ENCODE data around the gene STK11. TPM values are rescaled to one million over a fixed set of nuclear protein-coding genes. Genes with fewer than 3 reads are reported as not detected.
"Not testable (repeated sequence)": the region's sequence is repeated elsewhere in the genome, so short reads cannot be mapped to it uniquely, and the experiment has no call there.

Gene STK11
- total RNA-seq, 4 donors from 2014 or later = 56.8 to 80.7 (median 60.9) TPM

GRCh38 chr19:1241417-1242095, 36.0 kb downstream of the STK11 start, which contains the start of gene ATP5F1D:
ATP5F1D (plus strand) TSS chr19:1241751; CDS start chr19:1241851, 100 bp downstream.
- Histone ChIP-seq H3K27ac (peak within 1 kb of the TSS; percentile 80 to 100 (median 97)), H3K4me3 (peak within 1 kb of the TSS; percentile 79 to 97), H3K9me3 (no peaks in the 10 kb centered on the region), H3K27me3 (peaks cover 8% of the 10 kb centered on the region), H3K4me1 (peaks cover 8 to 91% (median 64%) of the 10 kb centered on the region in 3 donors), H3K36me3 (no peaks in the 10 kb centered on the region)
- TF ChIP-seq POLR2A (IDR thresholded peaks at IDR 0.05) = peak; percentile 64 to 75
- no peak for TF ChIP-seq EP300 (IDR thresholded peaks at IDR 0.05)
- peak in 1 of 4 experiments; percentile 10 for TF ChIP-seq CTCF (IDR thresholded peaks at IDR 0.05)
- TF ChIP-seq POLR2AphosphoS5 (IDR thresholded peaks at IDR 0.05) = peak; percentile 68
- 0% methylated on average over 1 to 7 of the region's 79 CpGs for WGBS, 2 donors (ENCODE audit: low coverage in 1 of 2)
- peak; percentile 74 for ATAC-seq

GRCh38 chr19:1243768-1244692, 38.5 kb downstream of the STK11 start:
- Histone ChIP-seq H3K9me3 (no peaks in the 10 kb centered on the region), H3K27ac (peak overlapping the region; percentile 79 to 100 (median 98)), H3K4me3 (peak overlapping the region in 1 of 2 donors; percentile 35), H3K27me3 (no peaks in the 10 kb centered on the region), H3K4me1 (peaks cover 8 to 87% (median 65%) of the 10 kb centered on the region in 3 donors), H3K36me3 (no peaks in the 10 kb centered on the region)
- no CpG with 5 or more reads among the region's 33 CpGs for WGBS, 2 donors (ENCODE audit: low coverage in 1 of 2)
- TF ChIP-seq CTCF (IDR thresholded peaks at IDR 0.05) = peak in 3 of 4 experiments; percentile 98 to 99 (median 99)
- TF ChIP-seq POLR2A (IDR thresholded peaks at IDR 0.05) = no peak
- no peak for TF ChIP-seq EP300 (IDR thresholded peaks at IDR 0.05)
- TF ChIP-seq POLR2AphosphoS5 (IDR thresholded peaks at IDR 0.05) = peak; percentile 70
- peak; percentile 28 for ATAC-seq

- no CpG with 5 or more reads among the region's 31 CpGs for WGBS, 2 donors (ENCODE audit: low coverage in 1 of 2)
- no peaks in the 10 kb centered on the region for H3K36me3 ChIP-seq
- TF ChIP-seq POLR2A (IDR thresholded peaks at IDR 0.05) (no peak), POLR2AphosphoS5 (IDR thresholded peaks at IDR 0.05) (peak; percentile 75)
- H3K4me1 ChIP-seq = peaks cover 8 to 83% (median 65%) of the 10 kb centered on the region in 3 donors
- H3K4me3 ChIP-seq = peak overlapping the region; percentile 2 to 35
- ATAC-seq = no peak
- peak overlapping the region; percentile 79 to 100 (median 98) for H3K27ac ChIP-seq
- no peaks in the 10 kb centered on the region for H3K27me3 ChIP-seq
- no peaks in the 10 kb centered on the region for H3K9me3 ChIP-seq
Observed at GRCh38 chr19:1244693-1245451, 39.3 kb downstream of the STK11 start.

GRCh38 chr19:1245494-1246264, 40.1 kb downstream of the STK11 start:
- Histone ChIP-seq H3K4me3 (peak overlapping the region in 1 of 2 donors; percentile 35), H3K4me1 (peaks cover 7 to 75% (median 62%) of the 10 kb centered on the region in 3 donors), H3K27ac (peak overlapping the region; percentile 79 to 100 (median 98)), H3K36me3 (no peaks in the 10 kb centered on the region), H3K9me3 (no peaks in the 10 kb centered on the region), H3K27me3 (no peaks in the 10 kb centered on the region)
- ATAC-seq = peak; percentile 2
- WGBS, 2 donors (ENCODE audit: low coverage in 1 of 2) = no CpG with 5 or more reads among the region's 26 CpGs
- TF ChIP-seq EP300 (IDR thresholded peaks at IDR 0.05) = peak; percentile 60
- no peak for TF ChIP-seq CTCF (IDR thresholded peaks at IDR 0.05)
- TF ChIP-seq POLR2AphosphoS5 (IDR thresholded peaks at IDR 0.05) = peak; percentile 71
- TF ChIP-seq POLR2A (IDR thresholded peaks at IDR 0.05) = peak in 1 of 2 donors; percentile 28

- H3K9me3 ChIP-seq, H3K36me3 ChIP-seq, H3K4me3 ChIP-seq, ATAC-seq, H3K27me3 ChIP-seq: not testable (repeated sequence)
- Histone ChIP-seq H3K4me1 (peaks cover 3 to 74% (median 56%) of the 10 kb centered on the region in 3 donors), H3K27ac (peak overlapping the region; percentile 79 to 100 (median 98))
- WGBS, 2 donors (ENCODE audit: low coverage in 1 of 2) = 66 to 79% methylated on average over 9 to 15 of the region's 27 CpGs
Observed at GRCh38 chr19:1246265-1247087, 40.9 kb downstream of the STK11 start.

Data from gastroesophageal sphincter (tissue), 4 donors.